Astrocyte of the cerebellum (primary cell): ENCODE results near the gene TMEM269.

Source experiments
- DNase-seq: peaks from one replicate; pipeline ENCODE4 v3.0.0-alpha.2; 2011; ENCODE audit warnings: low read depth
- H3K4me3 ChIP-seq: 2 replicates; pipeline ENCODE4 v1.5.1; 2011; ENCODE audit warnings: mild to moderate bottlenecking, low read depth, low read length, moderate library complexity
- CTCF ChIP-seq: IDR thresholded peaks from 2 replicates; pipeline ENCODE4 v1.5.1; 2012; ENCODE audit warnings: low read length, low read depth, moderate library complexity, mild to moderate bottlenecking; ENCODE audit errors: missing control alignments
- in situ Hi-C: cut with HindIII; loops from 2 replicates; pipeline ENCODE4 v1.10.0; 2017; ENCODE audit warnings: low sequenced_read_pairs

The TMEM269 gene

DNA sequence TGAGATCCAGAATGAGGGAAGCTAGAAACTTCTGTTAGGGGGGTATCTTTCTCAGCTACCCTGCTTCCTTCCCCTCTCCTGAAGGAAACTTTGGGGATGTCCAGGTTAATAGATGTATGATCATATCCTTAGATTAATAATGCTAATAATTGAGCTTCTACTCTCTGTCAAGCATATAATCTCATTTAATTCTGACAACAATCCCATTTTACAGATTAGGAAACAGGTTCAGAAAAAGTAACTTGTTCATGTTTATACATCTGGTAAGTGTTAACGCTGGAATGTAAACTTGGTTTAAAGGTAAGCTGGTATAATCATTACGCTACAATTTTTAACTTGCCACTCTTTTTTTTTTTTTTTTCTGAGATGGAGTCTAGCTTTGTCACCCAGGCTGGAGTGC, 1.7 kb upstream of the TMEM269 start:
- no peak overlapping the region for H3K4me3 ChIP-seq
- in situ Hi-C loops: no loop called here
- DNase-seq: no peak
- TF ChIP-seq CTCF: no peak

DNA sequence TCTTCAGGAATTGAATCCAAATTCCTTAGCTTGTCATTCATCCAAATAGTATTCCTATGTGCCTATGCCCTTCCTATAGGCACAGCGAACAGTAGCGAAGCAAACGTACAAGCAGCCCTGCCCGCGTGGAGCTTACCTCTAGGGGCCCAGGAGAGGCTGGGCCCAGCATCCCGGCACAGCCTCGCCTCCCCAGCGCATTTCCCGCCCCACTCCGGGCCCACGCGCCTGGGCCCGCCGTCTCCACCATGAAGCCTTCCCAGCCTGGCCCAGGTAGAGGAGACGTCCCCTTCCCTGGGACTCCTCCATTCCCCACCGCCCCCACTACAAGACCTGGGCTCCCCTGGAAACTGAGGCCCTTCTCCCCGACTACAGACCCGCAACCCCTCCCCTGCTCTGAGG, 245 bp upstream of the TMEM269 start:
- peak overlapping the region; percentile 36 for H3K4me3 ChIP-seq
- no peak for TF ChIP-seq CTCF
- in situ Hi-C loops: no loop called here
- no peak for DNase-seq

GRCh38 chr1:42786097-42786496, 1.3 kb downstream of the TMEM269 start:
- in situ Hi-C loops: no loop called here
- no peak for DNase-seq
- no peak for TF ChIP-seq CTCF
- no peak overlapping the region for H3K4me3 ChIP-seq

DNA sequence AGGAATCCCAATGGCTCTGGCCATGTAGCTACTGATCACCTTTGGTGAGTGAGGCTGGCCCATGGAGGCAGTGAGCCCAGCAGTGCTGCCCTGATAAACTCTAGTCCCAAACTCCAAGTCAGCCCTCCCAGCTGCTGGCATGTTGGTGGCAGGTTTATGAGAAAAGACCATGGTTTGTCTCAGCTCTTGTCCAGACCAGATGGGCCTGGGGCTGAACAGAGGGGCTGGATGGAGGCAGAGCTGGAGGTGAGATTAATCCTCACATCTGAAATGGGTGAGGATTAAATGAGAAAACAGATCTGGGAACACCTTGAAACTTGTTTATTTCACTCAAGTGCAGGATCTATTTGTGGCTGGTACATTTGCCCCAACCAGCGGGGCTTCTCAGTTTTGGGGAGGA, 3.2 kb downstream of the TMEM269 start:
- in situ Hi-C loops: no loop called here
- no peak for TF ChIP-seq CTCF
- no peak for DNase-seq
- H3K4me3 ChIP-seq: no peak overlapping the region

- in situ Hi-C loops: no loop called here
- no peak for TF ChIP-seq CTCF
- no peak overlapping the region for H3K4me3 ChIP-seq
- no peak for DNase-seq
Measured at GRCh38 chr1:42793824-42794223, 9.0 kb downstream of the TMEM269 start.

DNA sequence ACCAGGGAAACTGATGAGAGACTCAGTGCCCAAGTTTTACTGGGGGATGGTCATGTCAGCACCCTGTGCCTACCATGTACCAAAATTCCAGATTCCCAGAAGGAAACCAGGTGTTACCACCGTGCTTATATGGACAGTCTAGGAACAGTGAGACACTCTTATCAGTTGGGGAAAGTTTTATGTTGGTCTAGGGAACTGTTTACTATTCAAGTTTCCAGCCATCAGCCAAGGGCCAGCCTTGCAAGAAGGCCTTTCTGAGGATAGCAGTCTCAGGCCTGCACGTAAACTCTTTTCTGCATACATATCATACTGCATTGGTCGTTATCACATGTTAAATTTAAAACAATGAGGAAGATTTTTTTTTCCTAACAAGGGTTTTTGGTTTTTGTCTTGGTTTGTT, 12.6 kb downstream of the TMEM269 start:
- in situ Hi-C loops: no loop called here
- DNase-seq: no peak
- TF ChIP-seq CTCF: no peak
- no peak overlapping the region for H3K4me3 ChIP-seq

DNA sequence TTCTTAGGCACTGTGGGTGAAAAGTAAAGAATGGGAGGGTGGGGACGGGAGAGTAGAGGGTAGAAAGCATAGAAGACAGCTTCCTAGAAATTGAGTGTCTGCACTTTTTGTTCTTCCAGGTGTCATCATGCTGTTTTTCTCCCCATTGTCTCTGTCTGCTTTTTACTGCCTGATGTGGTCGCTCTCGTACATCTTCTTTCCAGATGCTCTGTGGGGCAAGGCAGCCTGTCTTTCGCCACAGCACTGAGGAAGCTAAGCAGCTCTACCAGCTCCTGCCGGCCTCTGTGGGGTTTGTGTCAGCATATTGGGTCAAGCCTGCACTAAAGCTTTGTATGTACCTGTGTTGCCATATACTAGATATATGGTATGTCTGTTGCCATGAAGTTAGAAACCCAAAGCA, 13.2 kb downstream of the TMEM269 start:
- no peak for TF ChIP-seq CTCF

More for the DNA sequence above, 13.2 kb downstream of the TMEM269 start:
- no peak for DNase-seq
- no peak overlapping the region for H3K4me3 ChIP-seq
- in situ Hi-C loops: no loop called here
